HG02798 (cell line): ENCODE measurements around the gene PRR23E.

Experiments
- ATAC-seq: cut with Tn5 transposase; IDR thresholded peaks from one replicate; pipeline ENCODE4 v1.9.1; 2021; ENCODE audit warnings: mild to moderate bottlenecking; ENCODE audit not compliant: unreplicated experiment, poor library complexity

Gene PRR23E

DNA sequence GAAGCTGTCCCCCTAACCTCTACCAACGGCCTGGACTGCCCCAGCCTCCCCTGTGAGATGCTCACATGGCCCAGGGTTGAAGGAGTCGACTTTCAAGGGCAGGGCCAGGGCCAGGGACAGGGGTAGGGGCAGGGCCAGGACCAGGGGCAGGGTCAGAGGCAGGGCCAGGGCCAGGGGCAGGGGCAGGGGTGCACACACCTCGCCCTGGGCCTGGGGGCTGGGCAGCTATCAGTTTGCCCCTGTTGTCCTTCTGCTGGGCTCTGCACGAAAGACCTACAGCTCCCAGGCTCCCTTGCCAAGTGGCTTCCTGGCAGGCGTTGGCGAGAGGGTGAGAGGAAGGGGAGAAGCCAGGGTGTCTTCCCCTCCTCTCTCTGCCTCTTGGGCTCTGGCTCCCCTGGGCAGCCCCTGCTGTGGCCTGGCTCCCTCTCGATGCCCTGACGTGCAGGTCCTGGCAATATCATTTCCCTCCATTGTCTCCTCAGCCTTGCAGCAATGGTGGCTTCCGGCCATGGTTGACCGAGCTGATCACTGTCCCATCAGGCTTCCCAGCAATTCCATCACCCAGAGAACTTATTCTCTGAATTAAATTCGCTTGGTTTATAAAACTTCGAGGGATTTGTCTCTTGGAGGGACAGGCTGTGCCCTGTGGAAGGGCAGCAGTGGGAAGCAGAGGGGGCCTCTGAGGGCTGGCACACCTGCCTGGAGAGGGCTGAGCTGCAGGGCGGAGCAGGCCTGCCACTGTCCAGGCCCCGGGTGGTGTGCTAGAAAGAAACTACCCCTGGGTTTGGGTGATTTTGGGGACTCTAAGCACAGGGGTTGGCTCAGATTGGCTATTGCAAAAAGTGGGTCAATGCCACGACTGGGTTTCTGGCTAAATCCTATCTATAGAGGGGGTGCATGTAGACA is 13.9 kb downstream of the PRR23E start:
- ATAC-seq: no peak

DNA sequence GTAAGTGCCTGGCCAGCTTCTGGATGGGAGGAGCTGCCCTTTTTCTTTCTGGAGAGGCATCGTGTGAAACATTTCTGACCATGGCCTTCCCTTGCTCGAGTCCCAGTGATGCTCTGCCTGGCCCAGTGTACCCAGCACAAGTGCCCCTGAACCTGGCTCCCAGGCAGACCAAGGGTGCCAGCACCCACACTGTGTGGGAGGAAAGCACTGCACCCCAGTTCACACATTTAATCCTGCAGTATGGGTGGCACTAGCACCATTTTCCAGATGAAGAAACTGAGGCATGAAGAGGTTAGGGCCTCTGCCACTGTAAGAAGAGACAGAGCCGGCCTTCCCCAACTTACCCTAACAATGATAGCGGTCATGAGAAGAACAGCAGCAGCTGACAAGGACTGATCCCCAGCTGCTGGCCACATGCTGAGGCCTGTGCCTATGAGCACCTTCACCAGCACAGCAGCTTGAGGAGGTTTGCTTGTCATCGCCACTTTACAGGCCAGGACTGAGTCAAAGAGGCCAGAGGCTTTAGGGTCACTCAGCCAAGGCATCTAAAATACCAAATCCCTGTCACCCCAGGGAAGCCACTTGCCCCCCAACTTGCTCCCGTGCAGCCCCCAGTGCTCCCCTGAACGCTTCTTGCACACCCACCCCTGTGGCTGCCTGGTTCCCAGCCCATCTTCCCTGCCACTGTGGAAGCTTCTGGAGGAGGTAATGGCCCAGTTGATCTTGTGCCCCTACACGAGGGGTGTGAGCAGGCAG is 15.0 kb downstream of the PRR23E start:
- ATAC-seq: no peak

DNA sequence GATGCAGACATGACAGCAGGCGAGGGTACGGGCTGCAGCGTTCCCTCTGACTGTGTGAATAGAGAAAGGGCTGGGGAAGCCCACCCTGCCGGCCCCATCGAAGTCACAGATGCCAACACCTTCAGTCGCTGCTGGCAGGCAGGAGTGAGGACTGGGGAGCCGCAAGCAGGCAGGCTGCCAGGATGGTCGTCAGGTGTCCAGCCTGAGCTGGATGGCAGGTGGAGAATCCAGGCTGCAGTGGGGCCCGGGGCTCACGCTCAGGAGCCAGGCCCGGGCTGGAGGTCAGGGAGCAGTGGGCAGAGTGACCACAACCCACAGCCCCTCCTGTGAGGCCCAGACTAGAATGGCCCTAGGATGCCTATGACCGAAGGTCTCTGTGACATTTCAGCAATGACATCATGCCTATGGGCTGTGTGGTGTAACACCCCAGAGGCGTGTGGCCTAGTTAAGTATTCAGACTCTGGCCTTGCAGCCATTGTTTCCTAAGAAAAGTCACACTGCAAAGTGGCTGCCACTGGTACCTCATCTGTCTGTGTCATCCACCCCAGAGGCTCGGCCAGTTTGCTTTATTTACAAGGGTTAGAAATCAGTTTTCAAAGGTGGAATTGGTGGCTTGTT is 15.7 kb downstream of the PRR23E start:
- no peak for ATAC-seq

DNA sequence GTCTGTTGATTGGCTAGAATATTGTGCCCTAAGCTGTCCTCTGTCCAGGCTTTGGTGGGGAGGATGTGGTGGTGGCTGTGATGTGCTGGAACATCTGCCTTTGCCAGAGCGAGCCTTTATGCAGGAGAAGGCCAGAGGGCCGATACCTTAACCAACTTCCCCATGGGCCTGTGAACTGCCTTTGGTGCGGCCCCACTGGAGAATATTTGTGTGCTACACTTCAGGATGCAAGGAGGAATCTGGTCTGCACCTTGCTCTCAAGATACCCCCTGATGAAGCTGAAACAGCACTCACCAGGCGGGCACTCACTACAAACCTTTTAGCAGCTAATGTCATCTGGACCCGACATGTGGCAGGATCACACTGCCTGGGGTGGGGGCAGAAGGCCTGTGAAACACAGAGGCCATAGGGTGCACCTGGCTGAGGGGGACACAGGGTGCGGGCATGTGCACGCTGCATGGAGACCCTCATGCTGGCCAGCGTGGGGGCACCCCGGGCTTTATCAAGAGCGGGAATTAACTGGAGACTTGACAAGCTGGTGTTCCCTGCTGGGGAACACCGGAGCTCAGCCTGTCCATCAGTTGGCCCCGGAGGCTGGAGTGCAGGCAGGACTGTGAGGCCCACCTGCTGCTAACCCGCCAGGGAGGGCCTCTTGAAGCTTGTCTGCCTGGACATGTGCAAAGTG is 16.4 kb downstream of the PRR23E start:
- ATAC-seq: no peak

DNA sequence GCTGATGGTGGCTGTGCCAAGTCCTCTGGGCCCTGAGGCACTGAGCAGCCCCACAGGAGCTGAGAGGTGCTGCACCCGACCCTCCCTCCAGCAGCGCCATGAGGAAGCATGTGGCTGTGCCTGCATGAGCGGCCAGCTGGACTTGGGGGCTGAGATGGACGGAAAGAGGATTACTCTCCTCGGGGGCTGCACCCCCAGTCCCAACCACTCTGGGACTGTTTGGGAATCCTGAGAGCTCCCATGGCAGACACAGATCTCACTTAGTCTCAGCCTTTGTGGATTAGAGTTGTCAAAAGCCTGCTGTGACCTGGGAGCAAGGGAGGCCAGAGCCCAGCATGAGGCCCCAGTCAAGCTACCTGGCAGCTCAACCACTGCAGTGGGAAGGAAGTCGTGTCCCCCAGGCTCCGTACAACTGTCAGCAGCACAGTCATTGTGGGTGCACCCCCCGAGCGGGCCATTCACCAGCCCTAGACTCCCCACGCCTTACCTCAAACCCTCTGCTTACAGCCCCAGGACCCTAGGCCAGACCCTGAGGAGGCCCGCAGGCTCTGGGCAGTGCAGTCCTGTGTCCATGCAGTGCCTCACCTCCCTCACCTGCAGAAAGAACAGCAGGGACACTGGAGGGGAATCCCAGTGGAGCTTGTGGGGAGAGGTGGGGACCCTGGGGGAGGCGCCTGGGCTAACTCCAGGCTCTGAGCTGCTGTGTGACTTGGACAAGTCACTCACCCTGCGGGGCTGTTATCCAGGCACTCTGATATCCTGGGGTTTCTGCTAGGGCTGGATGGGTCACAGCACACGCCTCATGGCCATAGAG is 17.1 kb downstream of the PRR23E start:
- no peak for ATAC-seq

DNA sequence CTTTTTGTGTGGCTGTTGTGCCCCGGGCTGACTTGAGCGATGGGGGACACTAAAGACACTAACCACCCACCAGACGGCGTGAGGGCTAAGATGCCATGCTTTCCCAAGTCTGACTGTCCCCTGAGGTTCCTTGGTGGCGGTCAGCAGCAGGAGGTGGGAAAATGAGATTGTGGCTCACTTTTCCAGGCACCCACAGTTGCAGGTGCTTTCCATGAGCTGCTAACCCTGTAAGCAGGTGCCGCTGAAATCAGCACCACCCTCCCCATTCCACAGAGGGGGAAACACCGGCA is 17.7 kb downstream of the PRR23E start:
- no peak for ATAC-seq

DNA sequence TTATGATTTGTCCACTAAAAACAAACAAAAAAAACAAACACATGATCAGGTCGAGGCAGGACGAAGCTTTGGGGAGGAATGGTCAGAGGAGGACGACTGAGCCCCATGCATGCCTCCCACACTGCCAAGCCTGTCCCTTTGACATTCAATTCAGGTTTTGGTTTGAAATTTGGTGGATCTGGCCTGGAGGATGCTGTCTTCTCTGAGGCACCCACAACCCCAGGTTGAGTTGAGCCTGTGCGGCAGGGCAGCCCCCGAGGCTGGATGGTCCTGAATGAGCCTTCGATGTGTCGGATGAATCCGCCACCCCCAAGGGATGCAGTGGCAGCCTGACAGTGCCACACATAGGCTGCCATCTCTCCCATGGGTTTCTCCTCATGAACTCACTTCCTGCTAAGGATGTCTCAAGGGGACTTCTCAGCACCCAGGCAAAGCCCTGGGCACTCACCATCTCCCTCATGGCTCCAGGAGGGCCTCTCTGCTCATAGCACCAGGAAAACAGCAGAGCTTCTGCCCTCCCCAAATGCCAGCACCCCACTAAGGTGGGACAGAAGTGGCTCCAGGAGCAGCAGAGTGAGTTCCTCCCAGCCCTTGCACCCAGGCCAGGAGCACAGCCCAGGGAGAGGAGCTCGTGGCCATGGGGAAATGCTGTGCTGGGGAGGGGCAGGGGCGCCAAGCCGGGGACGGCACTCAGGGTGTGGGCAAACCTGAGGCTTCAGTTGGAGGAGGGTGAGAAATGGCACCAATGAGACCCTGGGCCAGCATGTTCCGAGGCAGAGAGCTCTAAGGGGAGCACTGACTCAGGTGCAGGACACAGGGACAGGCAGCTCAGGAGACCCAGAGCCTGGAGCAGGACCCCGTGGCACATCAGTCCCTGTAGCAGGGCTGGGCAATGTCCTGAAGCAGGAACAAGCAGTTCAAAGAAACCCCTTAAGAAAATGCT is 18.5 kb downstream of the PRR23E start:
- no peak for ATAC-seq

DNA sequence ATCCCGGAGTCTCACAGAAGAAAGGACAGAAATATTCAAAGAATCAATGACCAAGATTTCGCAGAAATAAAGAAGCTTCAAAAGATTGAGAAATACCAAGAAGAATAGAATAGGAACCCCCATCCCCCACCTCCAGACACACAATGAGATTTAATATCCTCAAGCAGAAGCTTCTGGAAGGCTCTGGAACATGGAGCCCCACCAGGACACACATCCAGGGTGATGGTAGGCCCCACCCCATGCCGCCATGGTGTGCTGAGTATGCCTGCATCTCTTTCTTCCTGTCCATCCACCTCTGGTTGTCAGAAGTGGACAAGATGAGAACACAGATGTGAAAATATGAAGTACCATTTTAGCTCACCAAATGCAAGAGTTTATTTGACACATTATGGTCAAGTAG is 19.3 kb downstream of the PRR23E start:
- no peak for ATAC-seq

DNA sequence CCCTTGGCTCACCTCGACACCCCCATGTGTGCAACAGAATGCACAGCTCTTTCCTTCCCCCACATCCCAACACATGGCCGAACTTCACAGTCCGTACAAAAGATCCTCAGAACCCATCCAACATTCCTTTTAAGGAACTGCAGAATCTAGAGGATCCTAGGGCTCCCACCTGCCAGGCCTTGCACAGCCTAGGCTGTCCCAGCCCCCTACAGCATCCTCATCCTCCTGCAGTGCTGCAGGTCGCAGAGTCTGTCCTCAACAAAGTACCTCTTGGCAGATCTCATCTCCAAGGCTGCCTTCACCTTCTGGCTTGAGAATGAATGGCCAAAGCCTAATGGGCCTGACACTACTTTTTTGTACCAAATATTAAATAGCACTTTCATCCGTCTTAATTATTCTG is 19.8 kb downstream of the PRR23E start:
- no peak for ATAC-seq

DNA sequence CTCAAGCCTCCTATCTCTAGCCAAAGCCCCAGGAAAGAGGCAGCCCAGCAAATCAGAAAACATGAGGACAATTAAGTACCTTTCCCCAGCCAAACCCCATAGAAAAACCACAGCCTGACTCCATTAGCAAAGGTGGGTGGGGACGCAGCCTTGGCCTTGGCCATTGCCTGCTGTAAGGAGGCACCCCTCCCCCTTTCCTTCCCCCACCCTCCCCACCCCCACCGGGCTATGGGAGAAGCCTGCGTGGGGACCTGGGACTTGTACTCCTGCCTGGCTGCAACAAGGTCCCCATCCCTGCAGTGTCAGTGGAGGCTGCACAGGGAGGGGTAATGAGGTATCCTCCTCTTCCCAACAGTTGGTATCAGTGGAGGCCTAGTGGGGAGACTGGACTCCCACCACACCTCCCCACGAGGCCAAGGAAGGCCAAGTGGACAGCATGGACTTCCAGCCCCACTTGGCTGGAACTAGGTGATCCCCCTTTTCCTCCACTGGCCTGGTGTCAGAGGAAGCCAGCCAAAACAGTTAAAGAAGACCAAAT is 20.5 kb downstream of the PRR23E start:
- ATAC-seq: no peak

DNA sequence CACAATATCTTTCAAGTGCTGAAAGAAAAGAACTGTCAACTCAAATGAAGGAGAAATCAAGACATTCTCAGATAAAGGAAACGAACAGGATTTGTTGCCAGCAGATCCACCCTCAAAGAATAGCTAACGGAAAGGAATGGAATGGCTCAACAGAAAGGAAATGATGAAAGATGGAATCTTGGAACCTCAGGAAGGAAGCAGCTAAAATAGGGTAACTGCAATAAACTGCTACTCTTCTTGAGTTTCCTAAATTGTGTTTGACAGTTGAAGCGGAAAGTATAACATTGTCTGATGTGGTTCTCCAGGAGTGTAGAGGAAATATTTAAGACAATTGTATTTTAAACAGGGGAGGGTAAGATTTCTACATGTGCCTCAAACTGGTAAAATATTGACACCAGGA is 22.0 kb downstream of the PRR23E start:
- ATAC-seq: no peak

DNA sequence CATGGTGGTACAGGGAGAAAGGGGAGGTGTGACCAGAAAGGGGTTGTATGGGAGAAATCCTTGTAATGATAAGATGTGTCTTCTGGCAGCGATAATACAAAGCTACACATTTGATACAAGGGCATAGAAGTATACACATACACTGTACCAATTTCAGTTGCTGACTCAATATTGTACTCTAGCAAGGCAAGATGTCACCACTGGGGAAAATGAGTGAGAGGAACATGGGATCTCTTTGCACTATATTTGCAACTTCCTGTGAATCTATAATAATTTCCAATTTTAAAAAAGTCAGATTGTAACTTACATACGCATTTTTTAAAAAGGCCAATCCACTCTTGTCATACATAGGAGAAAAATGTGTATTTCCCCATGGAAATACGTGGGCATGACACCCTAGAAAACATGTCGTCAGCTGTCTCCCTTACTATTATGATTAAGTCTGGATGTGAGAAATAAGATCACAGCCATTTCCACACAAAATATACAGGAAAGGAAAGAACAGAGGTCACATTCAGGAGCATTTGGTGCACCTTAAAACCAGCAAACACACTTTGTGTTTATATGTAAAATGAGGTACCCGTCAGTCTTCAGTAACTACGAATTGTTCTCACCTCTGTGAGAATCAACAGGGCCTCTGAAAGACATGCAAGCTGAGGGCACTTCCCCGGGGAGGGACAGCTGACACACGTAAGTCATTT is 22.9 kb downstream of the PRR23E start:
- ATAC-seq: no peak

DNA sequence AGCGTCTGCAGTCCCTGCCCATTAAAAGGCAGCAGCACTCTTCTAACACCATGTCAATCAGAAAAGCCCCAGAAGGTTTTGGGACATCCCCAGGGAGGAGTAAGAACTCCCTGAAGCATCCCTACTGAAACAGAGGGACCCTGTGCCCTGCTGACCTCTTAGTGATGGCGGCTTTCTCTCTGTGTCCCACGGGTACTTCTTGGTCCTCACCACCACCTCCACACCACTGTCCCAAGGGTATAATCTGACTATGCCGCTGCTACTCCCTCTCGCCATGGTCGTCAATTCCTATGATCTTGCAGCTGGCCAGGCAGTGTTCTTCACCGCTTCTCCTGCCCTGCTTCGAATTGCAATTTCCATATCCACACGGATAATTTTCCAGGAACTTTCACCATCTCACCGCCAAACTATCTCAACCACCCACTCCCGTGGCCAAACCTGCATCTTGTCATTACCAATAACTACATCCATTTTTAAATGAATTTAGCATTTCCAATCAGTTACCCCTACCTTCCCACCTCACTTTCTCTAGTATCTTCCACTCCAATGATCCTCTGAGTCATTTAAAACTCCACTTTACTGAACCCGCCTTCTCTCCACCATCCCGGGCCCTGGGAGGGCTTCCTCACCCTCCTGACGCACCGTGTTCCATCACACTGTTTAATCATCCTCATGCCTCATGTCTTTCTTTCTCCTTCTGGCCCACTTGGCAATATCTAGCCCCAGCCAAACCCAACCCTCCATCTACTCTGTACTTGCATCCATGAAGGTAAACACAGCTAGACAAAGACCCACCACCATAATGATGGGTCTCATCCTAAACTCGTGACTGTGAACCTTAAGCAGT is 23.7 kb downstream of the PRR23E start:
- ATAC-seq: peak; percentile 69

DNA sequence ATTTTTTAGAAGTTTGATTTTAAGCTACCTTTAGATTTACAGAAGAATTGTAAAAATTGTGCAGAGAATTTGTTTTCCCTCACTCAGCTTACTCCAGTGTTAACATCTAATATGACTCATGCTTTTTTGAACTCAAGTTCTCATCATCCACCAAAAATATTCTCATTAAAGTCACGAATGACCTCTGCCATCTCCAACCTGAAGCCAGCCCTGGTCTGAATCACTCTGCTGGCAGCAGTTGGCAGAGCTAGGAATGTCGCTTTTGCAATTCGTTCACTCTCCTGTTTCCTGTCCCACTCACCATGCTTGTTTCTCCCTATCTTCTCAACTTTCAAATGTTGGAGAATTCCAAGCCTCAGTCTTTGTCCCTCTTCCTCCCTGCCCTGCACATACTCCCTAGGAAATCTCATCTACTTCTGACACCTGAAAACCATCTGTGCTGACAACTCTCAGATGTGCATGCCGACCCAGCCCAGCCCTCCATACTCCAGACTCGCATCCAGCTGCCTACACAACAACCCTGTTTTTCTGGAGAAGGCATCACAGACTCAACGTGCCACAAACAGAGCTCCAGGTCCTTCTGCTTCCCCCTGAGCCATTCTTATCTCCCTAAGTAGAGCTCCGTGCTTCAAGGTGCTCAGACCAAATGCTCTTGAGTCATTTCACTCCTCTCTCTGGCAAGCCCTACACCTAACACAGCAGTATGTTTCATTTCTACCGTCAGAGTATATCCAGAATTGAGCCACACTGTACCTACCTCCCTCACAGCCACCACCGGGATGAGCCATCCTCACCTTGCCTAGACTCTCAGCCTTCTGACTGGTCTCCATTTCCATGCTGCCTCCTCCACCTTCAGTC is 24.9 kb downstream of the PRR23E start:
- ATAC-seq: peak; percentile 40

DNA sequence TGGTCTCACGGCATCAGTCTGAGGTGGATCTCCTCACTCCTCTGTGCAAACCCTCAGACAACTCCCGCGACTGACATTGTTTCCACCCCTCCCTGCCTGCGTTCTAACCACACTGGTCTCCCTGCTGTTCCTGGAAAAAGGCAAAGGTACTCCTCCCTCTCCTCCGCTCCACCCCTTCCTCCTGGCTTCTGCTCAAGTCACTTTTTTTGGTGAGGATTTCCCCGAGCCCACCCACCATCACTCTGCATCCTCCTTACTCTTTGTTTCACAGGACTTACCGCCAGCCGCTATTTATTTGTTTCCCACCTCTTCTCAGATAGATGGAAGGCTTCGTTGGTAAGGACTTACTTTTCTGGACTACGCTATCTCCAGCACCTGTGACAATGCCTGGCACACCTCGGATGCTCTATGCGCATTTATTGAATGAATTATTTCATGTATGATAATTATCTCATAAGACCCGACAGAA is 25.6 kb downstream of the PRR23E start:
- no peak for ATAC-seq

DNA sequence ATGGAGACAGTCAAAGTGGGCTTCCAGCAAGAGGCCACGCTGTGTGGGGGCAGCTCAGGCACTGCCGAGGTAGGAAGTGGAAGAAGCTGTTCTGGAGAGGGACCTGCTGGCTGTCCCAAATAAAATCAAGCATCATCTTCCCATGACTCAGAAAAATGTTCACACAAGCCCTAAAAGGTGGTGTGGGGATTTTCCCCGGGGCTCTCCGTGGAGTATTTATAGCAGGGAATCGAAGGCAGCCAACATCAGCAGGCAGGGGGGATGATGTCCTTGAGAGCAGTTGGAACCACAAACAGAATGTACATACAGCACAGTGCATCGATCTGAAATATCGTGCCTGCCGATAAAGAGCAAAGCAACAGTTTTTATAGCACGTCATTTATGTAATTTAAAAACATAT is 27.6 kb downstream of the PRR23E start:
- ATAC-seq: no peak
